Activated CD4-positive, alpha-beta T cell treated with anti-CD3 and anti-CD28 coated beads, Interleukin-2, amount 10 ng/mL, durations not matched to agents 7 days and 5 days (primary cell): ENCODE measurements around the gene CRKL. TPM values are rescaled to one million over a fixed set of nuclear protein-coding genes. Genes with fewer than 3 reads are reported as not detected.

ENCODE experiments used
- CTCF ChIA-PET: fragments of 350-600 bp; sonication (Branson Sonifier 250); formaldehyde crosslinking; loops from one replicate; lab custom pipeline; 2021; ENCODE audit warnings: antibody characterized with exemption; lab: Charles Lee
- POLR2A ChIA-PET: fragments of 350-600 bp; sonication (Branson Sonifier 250); formaldehyde crosslinking; loops from one replicate; lab custom pipeline; 2021; ENCODE audit warnings: antibody characterized with exemption; lab: Charles Lee
- DNase-seq: peaks from one replicate; pipeline ENCODE4 v3.0.0-alpha.2; 2020
- H3K27ac Mint-ChIP-seq: one replicate; pipeline ENCODE4 v1.8.0; 2021; ENCODE audit warnings: mild to moderate bottlenecking, moderate library complexity, mixed read lengths
- H3K27me3 Mint-ChIP-seq: one replicate; pipeline ENCODE4 v1.8.0; 2021; ENCODE audit warnings: mixed read lengths
- H3K36me3 Mint-ChIP-seq: one replicate; pipeline ENCODE4 v1.8.0; 2021; ENCODE audit warnings: low read depth, mixed read lengths
- H3K4me1 Mint-ChIP-seq: one replicate; pipeline ENCODE4 v1.8.0; 2021; ENCODE audit warnings: mixed read lengths
- H3K4me3 Mint-ChIP-seq: one replicate; pipeline ENCODE4 v1.8.0; 2021; ENCODE audit warnings: mild to moderate bottlenecking, moderate library complexity, mixed read lengths
- H3K9me3 Mint-ChIP-seq: one replicate; pipeline ENCODE4 v1.8.0; 2021; ENCODE audit warnings: mixed read lengths
- total RNA-seq, 2 experiments: library from RNA; stranded (reverse); gene quantifications; one replicate each; pipeline ENCODE4 v1.2.3, GENCODE V29; 2021

The CRKL gene
- total RNA-seq, 2 experiments from 2014 or later = 82.2 to 87.2 TPM

GRCh38 chr22:20980523-20980922 is 63.3 kb downstream of the CRKL start:
- Mint-ChIP-seq H3K4me3 (peak overlapping the region; percentile 84), H3K27me3 (no peaks in the 10 kb centered on the region), H3K4me1 (peaks cover 39% of the 10 kb centered on the region), H3K36me3 (peaks cover 7% of the 10 kb centered on the region), H3K27ac (no peak overlapping the region), H3K9me3 (peaks cover 10% of the 10 kb centered on the region)
- ChIA-PET POLR2A (no interaction called here), CTCF (no interaction called here)
- no peak for DNase-seq

- H3K4me3 Mint-ChIP-seq = peak overlapping the region; percentile 84
- ChIA-PET CTCF (interaction anchor here (1.3 to 1.8 kb wide), 3 partner anchors 10 to 122 kb away, joined by 3 to 7 read pairs (median 5); no protein-coding TSS in a partner anchor), POLR2A (no interaction called here)
- peaks cover 10% of the 10 kb centered on the region for H3K9me3 Mint-ChIP-seq
- no peaks in the 10 kb centered on the region for H3K27me3 Mint-ChIP-seq
- H3K4me1 Mint-ChIP-seq = peaks cover 39% of the 10 kb centered on the region
- DNase-seq = no peak
- H3K36me3 Mint-ChIP-seq = peaks cover 8% of the 10 kb centered on the region
- H3K27ac Mint-ChIP-seq = peak overlapping the region; percentile 88
These were observed 63.9 kb downstream of the CRKL start for GRCh38 chr22:20980938-20981722.

- Mint-ChIP-seq H3K9me3 (peaks cover 10% of the 10 kb centered on the region), H3K27ac (peak within 1 kb of the TSS; percentile 90), H3K4me3 (peak within 1 kb of the TSS; percentile 84), H3K4me1 (peaks cover 39% of the 10 kb centered on the region), H3K27me3 (no peaks in the 10 kb centered on the region), H3K36me3 (peaks cover 12% of the 10 kb centered on the region)
- peak; percentile 66 for DNase-seq
- POLR2A ChIA-PET = interaction anchor here (0.6 kb wide), 1 partner anchor 21 kb away, joined by 4 read pairs; no protein-coding TSS in a partner anchor
- CTCF ChIA-PET = interaction anchor here (0.7 to 1.8 kb wide), 8 partner anchors 9 to 121 kb away, joined by 3 to 7 read pairs (median 3); partner anchors contain the start of gene CRKL
These were observed 64.8 kb downstream of the CRKL start, which contains the start of gene LZTR1 for GRCh38 chr22:20981787-20982562. LZTR1 (plus strand) TSS chr22:20982297; CDS start chr22:20982372, 75 bp downstream.

- H3K27me3 Mint-ChIP-seq = no peaks in the 10 kb centered on the region
- ChIA-PET CTCF (interaction anchor here (0.7 to 1.8 kb wide), 8 partner anchors 8 to 120 kb away, joined by 3 to 7 read pairs (median 3); partner anchors contain the start of gene CRKL), POLR2A (interaction anchor here (0.6 kb wide), 1 partner anchor 20 kb away, joined by 4 read pairs; no protein-coding TSS in a partner anchor)
- H3K4me3 Mint-ChIP-seq = peak overlapping the region; percentile 84
- H3K4me1 Mint-ChIP-seq = peaks cover 39% of the 10 kb centered on the region
- no peak for DNase-seq
- peaks cover 12% of the 10 kb centered on the region for H3K36me3 Mint-ChIP-seq
- peaks cover 10% of the 10 kb centered on the region for H3K9me3 Mint-ChIP-seq
- peak overlapping the region; percentile 90 for H3K27ac Mint-ChIP-seq
These were observed 65.3 kb downstream of the CRKL start for GRCh38 chr22:20982563-20982882.

GRCh38 chr22:20983081-20983771 is 66.0 kb downstream of the CRKL start:
- no peak for DNase-seq
- Mint-ChIP-seq H3K36me3 (peaks cover 16% of the 10 kb centered on the region), H3K27me3 (no peaks in the 10 kb centered on the region), H3K4me1 (peaks cover 39% of the 10 kb centered on the region), H3K27ac (peak overlapping the region; percentile 90), H3K9me3 (peaks cover 8% of the 10 kb centered on the region), H3K4me3 (peak overlapping the region; percentile 84)
- ChIA-PET POLR2A (no interaction called here), CTCF (interaction anchor here (1.8 kb wide), 1 partner anchor 12 kb away, joined by 7 read pairs; no protein-coding TSS in a partner anchor)

GRCh38 chr22:20985720-20986119 is 68.5 kb downstream of the CRKL start:
- no peaks in the 10 kb centered on the region for H3K27me3 Mint-ChIP-seq
- POLR2A ChIA-PET = interaction anchor here (0.6 kb wide), 1 partner anchor 16 kb away, joined by 3 read pairs; no protein-coding TSS in a partner anchor
- H3K4me3 Mint-ChIP-seq = no peak overlapping the region
- no peak overlapping the region for H3K27ac Mint-ChIP-seq
- H3K36me3 Mint-ChIP-seq = peaks cover 13% of the 10 kb centered on the region
- CTCF ChIA-PET = interaction anchor here (1.3 kb wide), 1 partner anchor 15 kb away, joined by 3 read pairs; no protein-coding TSS in a partner anchor
- DNase-seq = no peak
- peaks cover 33% of the 10 kb centered on the region for H3K4me1 Mint-ChIP-seq
- H3K9me3 Mint-ChIP-seq = no peaks in the 10 kb centered on the region

- Mint-ChIP-seq H3K4me1 (peaks cover 26% of the 10 kb centered on the region), H3K9me3 (no peaks in the 10 kb centered on the region), H3K36me3 (peaks cover 13% of the 10 kb centered on the region), H3K27me3 (no peaks in the 10 kb centered on the region), H3K27ac (no peak overlapping the region), H3K4me3 (no peak overlapping the region)
- DNase-seq = no peak
- ChIA-PET POLR2A (no interaction called here), CTCF (interaction anchor here (1.3 kb wide), 1 partner anchor 14 kb away, joined by 3 read pairs; no protein-coding TSS in a partner anchor)
These were observed 69.2 kb downstream of the CRKL start for GRCh38 chr22:20986365-20986764.

GRCh38 chr22:20987375-20987774 is 70.2 kb downstream of the CRKL start:
- H3K27me3 Mint-ChIP-seq = no peaks in the 10 kb centered on the region
- no peak for DNase-seq
- no peaks in the 10 kb centered on the region for H3K9me3 Mint-ChIP-seq
- peaks cover 13% of the 10 kb centered on the region for H3K36me3 Mint-ChIP-seq
- ChIA-PET CTCF (no interaction called here), POLR2A (no interaction called here)
- no peak overlapping the region for H3K4me3 Mint-ChIP-seq
- no peak overlapping the region for H3K27ac Mint-ChIP-seq
- peaks cover 23% of the 10 kb centered on the region for H3K4me1 Mint-ChIP-seq

- H3K36me3 Mint-ChIP-seq = peaks cover 16% of the 10 kb centered on the region
- peaks cover 13% of the 10 kb centered on the region for H3K4me1 Mint-ChIP-seq
- no peaks in the 10 kb centered on the region for H3K9me3 Mint-ChIP-seq
- no peak overlapping the region for H3K4me3 Mint-ChIP-seq
- no peak overlapping the region for H3K27ac Mint-ChIP-seq
- ChIA-PET POLR2A (no interaction called here), CTCF (interaction anchor here (0.7 kb wide), 1 partner anchor 74 kb away, joined by 7 read pairs; no protein-coding TSS in a partner anchor)
- no peak for DNase-seq
- no peaks in the 10 kb centered on the region for H3K27me3 Mint-ChIP-seq
These were observed 71.5 kb downstream of the CRKL start for GRCh38 chr22:20988573-20989322.

GRCh38 chr22:20989323-20990138 is 72.3 kb downstream of the CRKL start:
- Mint-ChIP-seq H3K36me3 (peaks cover 16% of the 10 kb centered on the region), H3K4me3 (no peak overlapping the region), H3K9me3 (no peaks in the 10 kb centered on the region), H3K4me1 (peaks cover 10% of the 10 kb centered on the region), H3K27ac (no peak overlapping the region), H3K27me3 (no peaks in the 10 kb centered on the region)
- DNase-seq = no peak
- CTCF ChIA-PET = interaction anchor here (0.7 to 1.9 kb wide), 2 partner anchors 13 to 73 kb away, joined by 5 to 7 read pairs; partner anchors contain the start of gene THAP7
- POLR2A ChIA-PET = no interaction called here
